ENCODE results near the gene IQGAP2.
"Not testable (repeated sequence)": the region's sequence is repeated elsewhere in the genome, so short reads cannot be mapped to it uniquely, and the experiment has no call there.

Gene IQGAP2

DNA sequence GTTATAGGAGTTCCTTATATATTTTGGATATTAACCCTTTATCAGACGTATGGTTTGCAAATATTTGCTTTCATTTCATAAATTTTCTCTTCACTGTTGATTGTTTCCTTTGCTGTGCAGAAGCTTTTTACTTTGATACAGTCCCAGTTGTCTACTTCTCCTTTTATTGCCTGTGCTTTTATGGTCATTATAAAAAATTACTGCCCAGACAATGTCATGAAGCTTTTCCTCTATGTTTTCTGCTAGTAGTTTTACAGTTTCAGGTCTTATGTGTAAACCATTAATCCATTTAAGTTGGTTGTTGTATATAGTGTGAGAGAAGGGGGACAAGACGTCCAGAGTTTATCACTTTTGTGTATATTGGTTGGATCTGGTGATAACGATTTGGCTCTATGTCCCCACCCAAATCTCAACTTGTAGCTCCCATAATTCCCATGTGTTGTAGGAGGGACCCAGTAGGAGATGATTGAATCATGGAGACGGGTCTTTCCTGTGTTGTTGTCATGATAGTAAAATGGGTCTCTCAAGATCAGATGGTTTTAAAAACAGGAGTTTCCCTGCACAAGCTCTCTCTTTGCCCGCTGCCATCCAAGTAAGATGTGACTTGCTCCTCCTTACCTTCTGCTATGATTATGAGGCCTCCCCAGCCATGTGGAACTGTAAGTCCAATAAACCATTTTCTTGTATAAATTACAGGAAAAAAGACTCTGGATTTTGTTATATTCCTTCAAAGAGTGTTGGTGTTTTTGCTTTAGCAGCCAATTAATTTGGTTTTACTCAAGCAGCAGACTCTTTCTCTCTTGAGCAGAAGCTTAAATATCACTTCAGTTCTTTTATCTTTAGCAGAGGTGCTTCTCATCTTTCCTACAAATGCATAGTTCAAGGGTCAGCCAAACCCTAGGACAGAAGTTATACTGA is 326.5 kb downstream of the IQGAP2 start:
- DNase-seq = no peak

DNA sequence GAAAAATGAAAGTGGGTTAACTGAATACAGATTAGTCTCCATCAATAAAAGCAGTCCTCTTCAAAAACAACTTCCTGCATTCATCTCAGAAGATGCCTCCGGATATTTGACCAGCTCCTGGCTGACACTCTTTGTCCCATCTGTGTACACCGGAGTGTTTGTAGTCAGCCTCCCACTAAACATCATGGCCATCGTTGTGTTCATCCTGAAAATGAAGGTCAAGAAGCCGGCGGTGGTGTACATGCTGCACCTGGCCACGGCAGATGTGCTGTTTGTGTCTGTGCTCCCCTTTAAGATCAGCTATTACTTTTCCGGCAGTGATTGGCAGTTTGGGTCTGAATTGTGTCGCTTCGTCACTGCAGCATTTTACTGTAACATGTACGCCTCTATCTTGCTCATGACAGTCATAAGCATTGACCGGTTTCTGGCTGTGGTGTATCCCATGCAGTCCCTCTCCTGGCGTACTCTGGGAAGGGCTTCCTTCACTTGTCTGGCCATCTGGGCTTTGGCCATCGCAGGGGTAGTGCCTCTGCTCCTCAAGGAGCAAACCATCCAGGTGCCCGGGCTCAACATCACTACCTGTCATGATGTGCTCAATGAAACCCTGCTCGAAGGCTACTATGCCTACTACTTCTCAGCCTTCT is 329.4 kb downstream of the IQGAP2 start:
- DNase-seq = no peak

DNA sequence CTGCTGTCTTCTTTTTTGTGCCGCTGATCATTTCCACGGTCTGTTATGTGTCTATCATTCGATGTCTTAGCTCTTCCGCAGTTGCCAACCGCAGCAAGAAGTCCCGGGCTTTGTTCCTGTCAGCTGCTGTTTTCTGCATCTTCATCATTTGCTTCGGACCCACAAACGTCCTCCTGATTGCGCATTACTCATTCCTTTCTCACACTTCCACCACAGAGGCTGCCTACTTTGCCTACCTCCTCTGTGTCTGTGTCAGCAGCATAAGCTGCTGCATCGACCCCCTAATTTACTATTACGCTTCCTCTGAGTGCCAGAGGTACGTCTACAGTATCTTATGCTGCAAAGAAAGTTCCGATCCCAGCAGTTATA is 329.9 kb downstream of the IQGAP2 start:
- DNase-seq = peak; percentile 95

DNA sequence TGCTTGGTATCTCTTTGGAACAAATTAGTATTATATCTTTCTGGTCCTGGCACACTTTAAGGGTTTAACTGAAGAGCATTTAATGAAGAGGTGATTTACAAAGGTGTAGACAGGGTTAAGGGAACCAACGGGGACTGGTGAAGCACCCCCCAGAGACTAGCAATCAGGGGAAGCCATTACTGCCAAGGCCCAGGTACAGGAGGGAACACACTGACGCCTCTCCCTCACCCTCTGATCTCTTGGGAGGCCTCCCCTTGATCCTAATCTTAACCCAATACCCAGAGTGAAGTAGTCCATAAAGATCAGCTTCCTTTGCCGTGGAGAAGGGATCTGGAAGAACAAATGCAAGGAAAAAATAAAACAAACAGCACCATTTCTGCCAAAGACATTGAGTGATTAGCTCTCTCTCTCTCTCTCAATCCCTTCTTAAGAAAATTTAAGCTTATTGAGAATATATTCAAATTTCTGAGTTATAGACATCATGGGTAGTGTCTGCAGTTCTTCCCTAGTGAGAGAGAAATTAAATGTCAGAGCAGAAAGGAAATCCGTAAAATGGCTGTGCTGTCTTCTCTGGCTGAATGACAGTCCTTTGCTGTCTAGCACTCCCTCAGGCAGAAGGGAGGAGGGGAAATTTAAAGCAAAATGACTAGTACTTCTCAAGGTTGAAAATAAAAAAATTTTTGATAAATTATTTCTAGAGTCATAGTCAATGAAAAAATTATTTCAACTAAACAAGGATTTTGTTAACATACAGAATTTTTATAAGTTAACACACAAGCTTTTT is 332.9 kb downstream of the IQGAP2 start:
- no peak for DNase-seq

DNA sequence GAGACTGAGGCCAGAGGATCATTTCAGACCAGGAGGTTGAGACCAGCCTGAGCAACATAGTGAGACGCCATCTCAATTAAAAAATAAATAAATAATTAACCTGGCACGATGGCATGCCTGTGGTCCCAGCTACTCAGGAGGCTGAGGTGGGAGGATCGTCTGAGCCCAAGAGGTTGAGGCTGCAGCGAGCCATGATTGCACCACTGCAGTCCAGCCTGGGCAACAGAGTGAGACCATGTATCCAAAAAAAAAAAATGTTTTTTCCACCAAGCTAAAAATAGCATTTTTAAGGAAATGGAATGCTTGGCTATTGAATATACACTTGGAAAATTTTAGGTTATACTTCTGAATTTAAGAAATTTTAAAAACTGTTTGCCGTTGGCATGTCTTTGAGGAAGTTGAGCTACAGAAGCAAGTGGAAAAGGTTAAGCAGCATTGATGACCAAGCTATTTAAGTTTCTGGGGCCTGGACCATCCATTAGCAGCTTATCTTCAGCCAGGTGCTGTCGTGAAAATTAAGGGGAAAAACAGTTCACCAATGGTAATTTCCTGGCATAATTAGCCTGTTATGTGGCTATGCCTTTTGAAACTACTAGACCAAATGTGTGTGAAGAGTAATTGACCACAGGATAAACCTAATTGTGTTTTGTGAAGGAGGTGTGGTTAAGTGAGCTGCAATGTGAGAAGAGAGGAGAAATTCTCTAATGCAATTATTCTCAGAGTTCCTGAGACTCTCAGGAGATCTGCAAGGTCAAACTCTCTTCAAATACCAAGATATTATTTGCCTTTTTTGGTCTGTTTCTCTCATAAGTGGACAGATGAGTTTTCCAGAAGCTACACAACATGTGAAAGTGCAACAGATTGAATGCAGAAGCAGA is 333.8 kb downstream of the IQGAP2 start:
- peak; percentile 69 for DNase-seq

DNA sequence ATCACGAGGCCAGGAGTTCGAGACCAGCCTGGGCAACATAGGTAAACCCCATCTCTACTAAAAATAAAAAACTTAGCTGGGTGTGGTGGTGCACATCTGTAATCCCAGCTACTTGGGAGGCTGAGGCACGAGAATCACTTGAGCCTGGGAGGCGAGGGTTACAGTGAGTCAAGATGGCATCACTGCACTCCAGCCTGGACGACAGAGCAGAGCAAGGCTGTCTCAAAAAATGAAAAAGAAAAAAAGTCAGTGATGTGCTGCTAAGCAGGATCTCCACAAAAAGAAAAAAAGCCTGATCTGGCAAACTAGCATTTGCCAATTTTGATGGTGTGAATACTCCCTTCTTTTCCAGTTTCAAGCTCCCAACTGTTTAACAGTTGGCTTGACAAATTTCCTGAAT is 334.8 kb downstream of the IQGAP2 start:
- DNase-seq = no peak

DNA sequence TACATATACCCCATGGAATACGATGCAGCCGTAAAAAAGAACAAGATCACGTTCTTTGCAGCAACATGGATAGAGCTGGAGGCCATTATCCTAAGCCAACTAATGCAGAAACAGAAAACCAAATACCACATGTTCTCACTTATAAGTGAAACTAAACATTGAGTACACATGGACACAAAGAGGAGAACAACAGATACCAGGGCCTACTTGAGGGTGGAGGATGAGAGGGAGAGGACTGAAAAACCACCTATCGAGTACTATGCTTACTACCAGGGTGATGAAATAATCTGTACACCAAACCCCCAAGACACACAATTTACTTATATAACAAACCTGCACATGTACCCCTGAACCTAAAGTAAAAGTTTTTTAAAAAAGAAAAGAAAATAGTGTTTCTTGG is 338.4 kb downstream of the IQGAP2 start:
- DNase-seq = not testable (repeated sequence)

DNA sequence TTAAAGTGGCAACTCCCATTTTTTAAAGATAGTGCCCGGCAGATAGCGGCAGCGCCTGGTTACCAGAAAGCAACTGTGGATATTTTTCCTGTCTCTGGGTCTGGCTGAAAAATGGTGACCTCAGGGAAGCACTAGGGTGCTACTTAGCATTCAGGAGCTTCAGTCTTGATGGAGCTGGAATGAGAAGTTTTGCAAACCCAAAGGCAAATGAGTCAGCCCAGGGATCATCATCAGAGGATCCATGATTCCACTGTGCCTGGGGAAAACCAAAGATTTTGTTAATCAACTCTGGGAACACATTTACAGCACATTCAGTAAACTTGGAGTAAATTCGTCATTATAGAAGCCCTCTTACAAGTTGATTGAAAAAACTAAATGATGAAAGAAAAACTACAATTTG is 339.5 kb downstream of the IQGAP2 start:
- DNase-seq = no peak

DNA sequence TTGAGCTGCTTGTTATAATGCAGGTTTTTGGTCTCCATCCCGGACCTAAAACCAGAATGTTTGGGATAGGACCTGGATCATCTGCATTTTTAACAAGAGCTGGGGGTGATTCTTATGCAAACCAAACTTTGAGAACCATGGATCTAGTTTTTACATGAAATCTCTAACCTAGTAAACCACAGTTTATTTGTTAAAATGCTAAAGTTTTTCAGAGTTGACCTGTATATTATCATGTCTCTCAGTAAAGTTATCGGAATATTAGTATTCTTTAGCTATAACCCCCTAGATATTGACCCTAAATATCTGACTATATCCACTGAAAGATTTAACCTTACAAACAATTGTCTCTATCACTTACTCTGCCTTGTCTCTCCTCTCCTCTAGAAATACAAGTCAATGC is 341.5 kb downstream of the IQGAP2 start:
- no peak for DNase-seq

DNA sequence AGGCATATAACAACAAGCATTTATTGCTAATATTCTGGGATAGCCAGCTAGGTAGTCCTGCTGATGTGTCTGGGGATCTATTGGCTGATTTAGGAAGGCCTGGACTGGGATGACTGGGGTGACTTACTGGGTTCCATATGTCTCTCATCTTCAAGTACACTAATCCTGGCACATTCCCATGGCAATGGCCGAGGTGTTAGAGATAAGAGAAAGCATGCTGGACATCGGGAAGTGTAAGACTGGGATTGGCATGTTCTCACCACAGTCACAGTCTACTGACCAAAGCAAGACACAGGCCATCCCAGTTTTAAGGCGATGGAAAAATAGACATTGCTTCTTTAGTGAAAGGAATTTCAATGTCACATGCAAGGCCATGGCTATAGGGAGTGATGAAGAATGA is 342.6 kb downstream of the IQGAP2 start:
- DNase-seq = no peak

DNA sequence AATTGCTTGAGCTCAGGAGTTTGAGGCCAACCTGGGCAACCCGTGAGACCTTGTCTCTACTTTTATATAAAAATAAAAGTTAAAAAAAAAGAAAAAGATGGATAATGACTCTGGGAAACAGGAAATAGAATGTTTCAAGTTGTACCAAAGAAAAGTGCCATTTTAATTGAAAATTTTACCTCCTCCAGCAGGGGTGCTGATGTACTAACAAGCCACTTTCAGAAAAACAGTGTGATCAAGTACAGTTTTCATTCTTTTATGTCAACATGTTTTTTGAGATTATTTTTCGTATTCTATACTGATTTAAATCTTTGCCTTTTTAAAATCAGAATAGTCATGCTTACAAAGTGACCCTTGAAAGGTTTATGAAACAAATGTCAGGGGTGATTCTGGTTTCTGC is 343.6 kb downstream of the IQGAP2 start:
- no peak for DNase-seq

DNA sequence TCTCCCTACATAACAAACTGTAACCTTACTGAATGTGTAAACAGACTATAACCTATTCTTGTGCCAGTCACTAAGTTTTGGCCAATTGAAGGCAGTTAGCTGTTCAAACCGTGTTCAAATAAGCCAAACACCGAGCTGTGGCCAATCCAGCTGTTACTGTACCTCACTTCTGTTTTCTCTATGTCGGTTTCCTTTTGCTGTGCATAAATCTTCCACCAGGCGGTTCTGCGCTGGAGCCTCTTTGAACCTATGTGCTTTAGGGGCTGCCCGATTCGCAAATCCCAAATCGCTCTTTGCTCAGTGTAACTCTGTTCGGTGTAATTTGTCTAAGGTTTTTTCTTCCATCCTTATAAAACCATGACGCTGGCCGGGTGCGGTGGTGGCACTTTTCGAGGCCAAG is 344.6 kb downstream of the IQGAP2 start:
- DNase-seq = no peak

DNA sequence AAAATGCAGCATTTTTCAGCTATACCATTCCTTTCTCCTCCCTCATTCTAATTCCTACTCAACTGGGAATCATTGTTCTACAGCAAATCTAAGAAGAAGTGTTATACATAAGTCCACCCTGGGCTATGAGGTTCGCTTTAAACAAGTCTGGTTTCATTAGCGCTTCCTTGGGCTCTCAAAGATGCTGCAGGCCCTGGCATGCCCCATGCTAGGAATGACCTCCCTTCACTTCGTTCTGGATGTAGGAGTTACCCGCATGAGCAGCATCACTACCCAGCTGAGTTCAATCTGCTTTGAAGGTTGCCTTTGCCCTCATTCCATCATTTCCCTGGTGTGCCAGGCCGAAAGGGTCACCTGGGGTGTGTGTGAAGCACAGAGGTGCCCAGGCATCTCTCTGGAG is 348.2 kb downstream of the IQGAP2 start:
- no peak for DNase-seq

DNA sequence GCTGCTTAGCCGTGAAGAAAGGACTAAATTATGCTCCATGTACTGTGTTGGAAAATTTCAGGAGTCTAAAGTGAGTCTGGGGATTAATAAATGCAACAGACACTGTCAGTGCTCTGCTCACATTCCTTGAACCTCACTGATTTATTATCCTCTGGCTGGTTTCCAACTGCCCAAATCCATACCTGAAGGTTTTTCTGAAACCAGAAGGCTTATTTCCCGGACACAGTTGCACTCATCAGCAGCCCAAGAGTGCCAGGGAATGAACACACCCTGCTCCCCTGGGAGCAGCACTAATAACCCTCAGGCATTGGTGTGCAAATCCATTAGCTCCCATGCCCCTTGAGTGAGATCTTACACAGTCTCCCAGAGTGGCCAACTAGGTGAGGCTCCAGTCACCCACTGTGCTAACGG is 351.6 kb downstream of the IQGAP2 start:
- no peak for DNase-seq

DNA sequence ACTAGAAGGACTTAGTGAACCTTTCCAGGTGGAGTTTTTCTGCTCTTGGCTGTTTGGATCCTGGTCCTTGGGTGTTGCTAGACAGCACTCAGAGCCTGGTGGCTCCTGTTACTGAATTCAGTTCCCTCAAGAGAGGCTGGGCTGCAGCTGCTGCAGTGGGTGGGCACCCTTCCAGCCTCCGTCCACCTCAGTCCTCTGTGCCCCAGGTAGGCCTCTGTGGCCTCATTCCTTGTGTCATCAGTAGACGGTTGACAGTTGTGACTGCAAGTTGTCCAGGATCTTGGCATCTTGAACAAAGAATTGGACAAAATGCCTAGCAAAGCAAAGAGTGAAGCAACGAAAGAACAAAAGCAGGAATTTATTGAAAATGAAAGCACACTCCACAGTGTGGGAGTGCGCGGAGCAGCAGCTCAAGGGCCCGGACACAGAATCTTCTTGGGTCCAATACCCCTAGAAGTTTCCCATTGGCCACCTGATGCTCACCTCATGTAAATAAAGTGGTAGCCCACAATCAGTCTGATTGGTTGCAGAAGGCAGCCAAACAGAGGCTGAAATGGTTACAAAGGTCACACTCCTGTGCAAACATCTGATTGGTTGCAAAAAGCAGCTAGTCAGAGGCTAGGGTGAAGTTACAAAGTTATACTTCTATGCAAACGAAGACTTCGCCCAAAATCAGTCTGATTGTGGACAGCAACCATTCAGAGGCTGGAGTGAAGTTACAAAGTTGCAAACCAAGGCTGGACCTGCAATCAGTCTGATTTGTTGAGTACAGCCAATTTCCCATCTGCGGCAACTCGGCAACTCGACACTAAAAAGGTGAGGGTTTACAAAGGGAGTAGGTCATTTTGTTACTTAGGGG is 352.9 kb downstream of the IQGAP2 start:
- DNase-seq = no peak

DNA sequence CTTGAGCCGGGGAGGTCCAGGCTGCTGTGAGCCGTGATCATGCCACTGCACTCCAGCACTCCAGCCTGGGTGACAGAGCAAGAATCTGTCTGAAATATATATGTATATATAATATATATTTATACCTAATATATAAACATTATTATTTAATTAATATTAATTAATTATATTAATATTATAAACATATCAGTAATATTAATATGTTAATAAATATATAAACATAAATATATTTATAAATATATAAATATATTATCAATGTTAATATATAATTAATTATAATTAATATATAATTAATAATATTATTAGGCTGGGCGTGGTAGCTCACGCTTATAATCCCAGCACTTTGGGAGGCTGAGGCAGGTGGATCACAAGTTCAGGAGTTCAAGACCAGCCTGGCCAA is 354.0 kb downstream of the IQGAP2 start:
- no peak for DNase-seq

Measured in activated CD4-positive, alpha-beta T cell treated with anti-CD3 and anti-CD28 coated beads, Interleukin-10, Interleukin-2, amounts not matched to agents 100 ng/mL and 50 ng/mL, durations not matched to agents 16 hours and 8 hours (primary cell).